Amniotic stem cell (primary cell): Measurements from ENCODE around the gene TMEM132D.

Experiments used
- DNase-seq: peaks from one replicate; lab custom pipeline; 2025; lab: John Stamatoyannopoulos, UW

Gene TMEM132D

DNA sequence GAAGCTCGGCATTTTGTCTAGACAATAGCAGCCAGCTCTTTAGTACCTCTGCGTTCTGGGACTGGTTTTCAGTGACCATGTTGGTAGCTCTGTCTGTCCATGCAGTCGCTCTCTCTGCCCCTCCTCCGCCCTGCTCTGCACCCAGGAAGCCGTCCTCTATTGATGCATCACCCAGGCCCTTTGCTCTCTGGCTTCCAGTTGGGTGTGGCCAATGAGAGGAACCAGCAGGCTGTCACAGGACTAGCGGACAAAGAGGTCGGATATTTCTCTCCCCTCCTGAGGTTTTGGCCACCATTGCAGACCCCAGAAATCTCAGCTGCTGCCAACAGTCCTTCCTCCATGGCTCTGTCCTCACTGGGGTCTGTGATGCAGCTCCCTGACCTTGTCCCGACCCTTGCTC lies 180.6 kb downstream of the TMEM132D start:
- DNase-seq, result no peak

GRCh38 chr12:129720618-129721017 lies 183.2 kb downstream of the TMEM132D start:
- DNase-seq, result no peak

DNA sequence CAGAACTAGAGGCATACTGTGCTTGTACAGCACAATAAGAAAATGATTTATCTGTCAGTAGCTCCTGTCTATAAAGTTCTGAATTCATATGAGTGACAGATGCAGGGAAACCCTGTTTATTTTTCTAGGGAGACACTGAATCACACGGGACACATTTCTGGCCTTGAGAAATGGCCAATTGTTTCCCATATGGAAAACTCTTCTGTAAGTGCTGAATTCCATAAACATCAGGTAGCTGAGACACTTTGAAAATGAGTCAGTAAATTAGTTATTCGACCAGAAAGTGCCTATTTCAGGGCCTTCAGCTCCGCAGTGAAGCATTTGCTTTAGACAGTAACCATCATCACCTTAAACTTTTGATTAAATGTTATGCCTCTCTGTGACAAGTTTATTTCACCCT lies 184.4 kb downstream of the TMEM132D start:
- no peak for DNase-seq

DNA sequence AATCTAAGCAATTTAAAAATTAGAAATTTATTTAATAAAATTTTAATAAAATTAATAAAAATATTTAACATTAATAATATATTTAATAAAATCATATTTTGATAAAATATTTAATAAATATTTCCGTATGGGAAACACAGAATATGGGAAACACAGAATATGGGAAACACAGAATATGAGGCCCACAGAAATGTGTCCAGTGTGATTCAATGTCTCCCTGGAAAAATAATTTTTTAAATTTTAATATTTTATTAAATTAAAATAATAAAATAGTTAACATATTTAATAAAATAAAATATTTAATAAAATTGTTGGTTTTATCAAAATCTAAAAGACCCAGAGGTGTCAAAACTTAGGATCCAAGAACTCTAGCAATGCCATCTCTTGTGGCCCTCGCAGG lies 186.4 kb downstream of the TMEM132D start:
- no peak for DNase-seq

- no peak for DNase-seq
Measured at GRCh38 chr12:129716825-129717224, 187.0 kb downstream of the TMEM132D start.

DNA sequence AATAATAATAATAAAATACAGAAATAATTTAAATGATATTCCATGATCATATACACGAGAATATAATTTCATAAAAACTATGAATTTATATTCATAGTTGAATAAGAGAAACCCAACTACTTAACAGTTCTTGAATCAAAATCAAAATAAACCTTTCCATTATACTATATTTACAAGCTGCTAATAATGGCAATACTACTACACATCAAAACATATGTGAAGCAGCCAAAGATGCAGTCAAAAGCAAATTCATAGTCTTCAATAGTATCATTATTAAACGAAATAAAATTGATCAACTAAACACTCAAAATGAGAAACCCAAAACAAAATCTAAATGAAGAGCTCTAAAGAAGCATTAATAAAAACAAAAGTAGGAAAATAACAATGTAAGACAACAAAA lies 197.1 kb downstream of the TMEM132D start:
- DNase-seq, result no peak

DNA sequence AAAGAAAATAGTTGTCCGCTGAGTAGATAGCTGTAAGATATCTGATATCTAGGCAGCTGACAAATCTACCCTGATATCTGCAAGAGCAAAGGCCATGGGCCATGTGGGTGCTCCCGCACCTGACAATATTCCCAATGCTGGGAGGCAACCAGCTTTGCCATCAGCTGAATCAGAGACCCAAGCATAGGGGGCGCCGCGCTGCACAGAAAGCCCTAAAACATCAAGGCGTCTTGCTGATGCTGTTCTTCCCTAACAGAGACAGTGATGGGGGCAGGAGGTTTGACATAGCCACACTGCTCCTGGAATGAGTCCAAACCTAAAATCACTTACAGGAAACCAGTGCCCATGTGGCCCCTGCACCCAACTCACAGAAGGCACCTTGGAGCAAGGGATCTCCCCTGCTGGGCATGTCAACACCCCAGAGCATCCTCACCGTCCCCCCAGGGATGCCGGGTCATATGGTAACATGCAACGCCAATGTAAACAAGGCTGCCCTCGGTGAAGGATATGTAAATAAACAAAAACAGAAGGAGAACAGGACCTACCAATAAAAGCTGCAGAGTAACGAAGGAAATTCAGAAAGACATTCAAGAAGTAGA lies 199.5 kb downstream of the TMEM132D start:
- DNase-seq, result no peak

GRCh38 chr12:129701631-129702101 lies 202.2 kb downstream of the TMEM132D start:
- no peak for DNase-seq

DNA sequence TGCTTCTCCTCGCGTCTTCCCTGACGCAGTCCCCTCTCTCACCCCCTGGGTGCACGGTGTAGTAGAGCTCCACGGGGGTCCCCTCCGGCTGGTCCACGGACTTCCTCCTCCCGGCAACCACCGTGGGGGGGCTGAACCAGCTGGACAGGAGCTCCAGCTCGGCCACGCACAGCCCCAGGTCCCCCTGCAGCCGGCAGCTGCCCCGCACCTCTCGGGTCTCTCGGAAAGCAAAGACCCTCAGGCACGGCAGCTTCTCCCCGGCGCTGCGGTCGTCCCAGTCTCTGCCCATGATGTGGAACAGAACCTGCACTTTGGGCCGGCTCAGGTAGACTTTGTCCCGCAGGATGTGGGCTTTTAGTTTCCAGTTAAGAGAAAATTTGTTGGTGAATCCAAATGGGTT lies 203.8 kb downstream of the TMEM132D start:
- no peak for DNase-seq

DNA sequence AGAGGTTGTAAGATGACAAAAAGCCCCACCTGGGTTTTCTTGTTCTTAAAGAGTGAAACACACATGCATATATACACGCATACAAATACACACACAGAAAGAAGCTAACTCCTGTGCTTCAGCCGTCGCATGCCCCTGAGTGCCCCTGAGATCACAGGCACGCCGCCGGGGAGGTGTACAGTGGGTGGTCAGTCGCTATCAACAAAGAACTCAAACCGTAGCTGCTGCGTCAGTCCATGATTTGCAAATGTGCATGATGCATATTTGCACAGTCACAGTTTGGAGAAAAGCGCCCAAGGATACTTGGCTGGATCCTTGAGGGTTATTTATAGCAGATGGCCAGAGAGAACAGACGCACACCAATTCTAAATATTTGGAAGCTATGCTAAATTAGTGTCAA lies 206.9 kb downstream of the TMEM132D start:
- peak; percentile 53 for DNase-seq

DNA sequence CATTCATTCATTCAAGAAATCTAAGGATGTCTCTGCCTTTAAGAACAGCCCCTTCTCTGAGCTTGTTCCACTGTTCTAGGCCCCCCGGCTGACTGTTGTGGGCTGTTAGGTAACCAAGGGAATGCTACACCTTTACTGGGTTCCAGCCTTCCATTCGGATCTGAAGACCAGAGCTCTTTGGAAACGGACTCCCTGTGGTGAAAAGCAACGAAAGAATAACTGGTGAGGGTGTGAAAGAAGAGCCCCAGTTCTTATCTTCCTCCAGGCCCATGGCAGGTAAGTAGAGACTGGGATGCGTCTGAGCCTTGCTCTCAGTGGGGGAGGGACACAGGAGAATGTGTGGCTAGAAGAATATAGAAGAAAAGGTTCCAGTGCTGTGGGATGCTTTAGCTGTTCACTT lies 207.4 kb downstream of the TMEM132D start:
- DNase-seq, result no peak

DNA sequence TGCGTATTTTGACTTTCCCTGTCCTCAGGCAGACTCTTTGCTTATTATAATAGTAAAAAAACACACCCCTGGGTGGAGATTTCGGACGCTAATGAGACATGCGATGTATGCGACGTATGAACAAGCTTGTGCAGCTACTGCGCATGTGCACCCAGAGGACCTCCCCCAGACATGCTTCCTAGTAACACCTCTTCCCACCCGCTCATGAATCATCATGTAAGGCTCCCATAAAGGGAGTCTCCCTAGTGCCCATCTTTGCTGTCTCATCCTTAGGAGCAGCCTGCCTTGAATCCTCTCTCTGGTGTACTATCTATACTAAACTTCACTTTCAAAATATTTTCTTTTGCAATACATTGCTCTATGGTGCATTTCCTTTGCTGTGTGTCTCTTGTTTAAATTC lies 210.1 kb downstream of the TMEM132D start:
- no peak for DNase-seq

GRCh38 chr12:129687731-129688130 lies 216.1 kb downstream of the TMEM132D start:
- no peak for DNase-seq

DNA sequence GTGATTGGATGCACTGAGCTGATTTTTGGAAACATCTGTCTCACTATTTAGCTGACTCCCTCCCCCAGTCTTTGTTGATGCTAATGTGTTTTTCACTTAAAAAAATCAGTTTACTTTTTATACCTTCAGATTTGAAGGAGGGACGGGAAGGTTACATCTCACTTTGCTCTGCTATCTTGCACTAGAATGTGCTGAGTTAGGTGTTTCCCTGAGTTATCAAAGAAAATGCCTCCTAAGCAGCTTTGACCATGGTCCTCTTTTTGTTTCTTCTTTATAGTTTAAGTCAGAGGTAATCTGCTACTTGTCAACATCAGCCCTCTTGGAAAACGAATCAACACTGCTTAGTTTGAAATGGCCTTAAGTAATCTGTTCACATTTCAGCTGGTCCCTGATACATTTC lies 222.0 kb downstream of the TMEM132D start:
- no peak for DNase-seq

DNA sequence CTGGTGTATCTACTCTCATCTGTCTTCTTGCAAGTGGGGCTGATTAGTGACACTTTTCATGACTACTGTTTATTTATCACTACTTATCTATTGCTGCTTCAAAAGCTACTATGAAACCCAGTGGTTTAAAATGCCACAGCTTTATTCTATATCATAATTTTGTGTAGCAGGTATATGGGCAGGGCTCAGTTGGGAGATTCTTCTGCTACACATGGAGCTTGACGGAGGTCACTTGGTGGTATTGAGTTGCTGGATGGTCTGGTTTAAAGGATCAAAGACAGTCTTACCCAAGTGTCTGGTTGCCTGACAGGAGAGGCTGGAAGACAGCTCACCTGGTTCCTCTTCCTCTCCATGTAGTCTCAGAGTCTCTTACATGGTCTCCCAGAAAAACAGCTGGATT lies 222.7 kb downstream of the TMEM132D start:
- DNase-seq, result no peak

- no peak for DNase-seq
Measured at GRCh38 chr12:129676411-129676810, 227.4 kb downstream of the TMEM132D start.

DNA sequence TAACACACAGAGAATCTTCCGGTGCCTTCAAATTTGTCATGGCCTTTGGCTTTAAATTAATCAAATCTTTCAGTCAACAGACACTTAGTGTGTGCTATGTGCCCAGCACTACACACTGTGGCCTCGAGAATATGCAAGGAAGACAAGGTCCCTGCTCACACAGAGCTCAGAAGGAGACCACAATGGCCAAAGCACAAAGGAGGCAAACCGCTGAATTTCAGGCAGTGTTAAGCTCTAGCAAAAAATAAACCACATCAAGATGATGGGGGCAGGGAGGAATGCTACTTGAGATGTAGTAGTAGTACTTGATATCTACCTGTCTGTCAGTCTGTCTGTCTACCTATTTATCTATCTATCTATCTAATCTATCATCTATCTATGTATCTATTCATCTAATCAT lies 227.9 kb downstream of the TMEM132D start:
- no peak for DNase-seq

- DNase-seq, result no peak
Measured at GRCh38 chr12:129675496-129675895, 228.3 kb downstream of the TMEM132D start.

- no peak for DNase-seq
Measured at GRCh38 chr12:129673806-129674205, 230.0 kb downstream of the TMEM132D start.

DNA sequence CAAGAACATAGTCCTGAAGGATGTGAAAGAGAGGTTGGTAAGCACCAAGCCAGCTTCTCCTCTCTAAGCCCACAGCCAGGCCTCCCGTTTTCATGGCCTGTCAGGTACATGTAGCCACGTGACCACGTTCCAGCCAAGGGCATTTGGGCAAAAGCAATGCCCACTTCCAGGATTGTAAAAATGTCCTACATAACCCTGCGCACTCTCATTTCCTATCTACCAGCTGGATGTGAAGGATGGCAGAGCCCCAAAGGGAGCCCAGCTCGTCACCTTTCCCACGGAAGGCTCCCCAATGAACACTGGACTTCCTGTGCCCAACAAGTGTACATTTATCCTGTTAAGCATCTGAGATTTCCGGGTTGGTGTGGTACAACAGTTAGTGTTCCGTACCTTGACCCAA lies 231.7 kb downstream of the TMEM132D start:
- DNase-seq, result no peak

- DNase-seq, result peak; percentile 16
Measured at GRCh38 chr12:129670256-129670920, 233.4 kb downstream of the TMEM132D start.

- DNase-seq, result no peak
Measured at GRCh38 chr12:129665414-129665813, 238.4 kb downstream of the TMEM132D start.

GRCh38 chr12:129662234-129662633 lies 241.6 kb downstream of the TMEM132D start:
- no peak for DNase-seq

- DNase-seq, result no peak
Measured at GRCh38 chr12:129660946-129661345, 242.9 kb downstream of the TMEM132D start.
